HL-60/S4 treated with phorbol 12-myristate 13-acetate at 8.2 ng/mL for 4 days and 3 days (cell line): ENCODE results near the gene GRIK4.

Experiments used
- in situ Hi-C: fragments of 300-500 bp; cut with MboI; formaldehyde crosslinking; loops from 2 replicates; pipeline ENCODE4 v1.15.0; 2022; ENCODE audit warnings: low sequenced_read_pairs

GRIK4 gene

GRCh38 chr11:120694726-120695125 is 183.2 kb downstream of the GRIK4 start:
- in situ Hi-C loops: no loop called here

- in situ Hi-C loops: no loop called here
These were observed 183.9 kb downstream of the GRIK4 start for GRCh38 chr11:120695426-120695825.

GRCh38 chr11:120695939-120696338 is 184.4 kb downstream of the GRIK4 start:
- in situ Hi-C loops: no loop called here

GRCh38 chr11:120696597-120697218 is 185.2 kb downstream of the GRIK4 start:
- in situ Hi-C loops: no loop called here

GRCh38 chr11:120698918-120699317 is 187.4 kb downstream of the GRIK4 start:
- in situ Hi-C loops: no loop called here

- in situ Hi-C loops: no loop called here
These were observed 191.1 kb downstream of the GRIK4 start for GRCh38 chr11:120702656-120703055.

GRCh38 chr11:120703358-120704152 is 192.0 kb downstream of the GRIK4 start:
- in situ Hi-C loops: no loop called here

- in situ Hi-C loops: no loop called here
These were observed 192.8 kb downstream of the GRIK4 start for GRCh38 chr11:120704256-120704750.

GRCh38 chr11:120706257-120706656 is 194.7 kb downstream of the GRIK4 start:
- in situ Hi-C loops: no loop called here

- in situ Hi-C loops: no loop called here
These were observed 195.6 kb downstream of the GRIK4 start for GRCh38 chr11:120707098-120707497.

GRCh38 chr11:120707663-120708062 is 196.1 kb downstream of the GRIK4 start:
- in situ Hi-C loops: no loop called here

GRCh38 chr11:120708511-120709183 is 197.1 kb downstream of the GRIK4 start:
- in situ Hi-C loops: no loop called here

- in situ Hi-C loops: no loop called here
These were observed 198.3 kb downstream of the GRIK4 start for GRCh38 chr11:120709808-120710207.

- in situ Hi-C loops: no loop called here
These were observed 199.0 kb downstream of the GRIK4 start for GRCh38 chr11:120710354-120711131.

- in situ Hi-C loops: no loop called here
These were observed 200.5 kb downstream of the GRIK4 start for GRCh38 chr11:120712014-120712413.

- in situ Hi-C loops: no loop called here
These were observed 201.3 kb downstream of the GRIK4 start for GRCh38 chr11:120712881-120713280.

- in situ Hi-C loops: no loop called here
These were observed 201.7 kb downstream of the GRIK4 start for GRCh38 chr11:120713296-120713695.

- in situ Hi-C loops: no loop called here
These were observed 202.9 kb downstream of the GRIK4 start for GRCh38 chr11:120714438-120714837.

GRCh38 chr11:120715239-120715638 is 203.7 kb downstream of the GRIK4 start:
- in situ Hi-C loops: no loop called here

- in situ Hi-C loops: no loop called here
These were observed 205.5 kb downstream of the GRIK4 start for GRCh38 chr11:120717042-120717441.

GRCh38 chr11:120717623-120718022 is 206.1 kb downstream of the GRIK4 start:
- in situ Hi-C loops: no loop called here
